A673 (cell line): ENCODE results near the gene PLSCR5.

Source experiments
- EZH2 ChIP-seq: fragments of 200-600 bp; sonication (generic); IDR thresholded peaks from 2 replicates; pipeline ENCODE4 v1.6.1; 2017; ENCODE audit warnings: borderline replicate concordance, low read depth, mild to moderate bottlenecking, mixed read lengths, antibody characterized with exemption, low read length; ENCODE audit not compliant: poor library complexity, severe bottlenecking
- TF ChIP-seq, protein P1 (sequence below): fragments of 300-800, 200-600 bp; sonication (generic); conservative IDR thresholded peaks from 2 replicates; pipeline ENCODE4 v1.5.1; 2017; ENCODE audit warnings: low read depth, mild to moderate bottlenecking, antibody characterized with exemption, low read length, moderate library complexity, mixed read lengths

DNA sequence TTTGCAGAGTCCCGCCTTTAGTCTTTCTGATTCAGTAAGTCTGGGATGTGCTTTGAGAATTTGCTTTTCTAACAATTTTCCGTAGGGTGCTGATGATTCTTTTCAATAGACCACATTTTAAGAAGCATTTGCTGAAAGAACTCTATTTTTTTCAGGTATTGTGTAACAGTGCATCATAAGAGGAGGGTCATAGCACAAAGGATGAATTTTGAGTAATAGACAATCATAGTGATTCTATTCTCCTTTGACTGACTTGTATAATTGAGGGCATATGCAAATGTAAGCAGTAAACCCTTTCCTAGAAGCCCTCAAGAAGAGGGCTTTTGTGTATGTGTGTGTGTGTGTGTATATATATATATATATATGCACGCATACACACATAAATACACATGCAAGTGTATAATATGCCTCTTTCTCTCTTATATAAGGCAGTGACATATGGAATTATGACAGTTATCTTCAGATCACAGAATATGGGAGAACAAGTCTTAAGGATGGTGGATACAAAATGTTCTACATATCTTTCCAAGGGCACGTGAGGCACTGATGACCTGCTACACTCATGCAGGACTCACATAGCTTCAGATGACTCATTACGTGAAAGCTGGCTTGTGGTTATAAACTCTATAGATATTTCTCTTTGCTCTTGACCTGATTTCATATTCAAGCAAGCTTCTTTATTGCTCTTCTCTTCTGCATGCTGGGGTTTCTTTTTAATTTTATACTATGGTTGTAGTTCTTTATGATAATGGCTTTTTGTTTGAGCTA lies 54.2 kb downstream of the PLSCR5 start:
- no peak for TF ChIP-seq EZH2
- TF ChIP-seq, protein P1, sequence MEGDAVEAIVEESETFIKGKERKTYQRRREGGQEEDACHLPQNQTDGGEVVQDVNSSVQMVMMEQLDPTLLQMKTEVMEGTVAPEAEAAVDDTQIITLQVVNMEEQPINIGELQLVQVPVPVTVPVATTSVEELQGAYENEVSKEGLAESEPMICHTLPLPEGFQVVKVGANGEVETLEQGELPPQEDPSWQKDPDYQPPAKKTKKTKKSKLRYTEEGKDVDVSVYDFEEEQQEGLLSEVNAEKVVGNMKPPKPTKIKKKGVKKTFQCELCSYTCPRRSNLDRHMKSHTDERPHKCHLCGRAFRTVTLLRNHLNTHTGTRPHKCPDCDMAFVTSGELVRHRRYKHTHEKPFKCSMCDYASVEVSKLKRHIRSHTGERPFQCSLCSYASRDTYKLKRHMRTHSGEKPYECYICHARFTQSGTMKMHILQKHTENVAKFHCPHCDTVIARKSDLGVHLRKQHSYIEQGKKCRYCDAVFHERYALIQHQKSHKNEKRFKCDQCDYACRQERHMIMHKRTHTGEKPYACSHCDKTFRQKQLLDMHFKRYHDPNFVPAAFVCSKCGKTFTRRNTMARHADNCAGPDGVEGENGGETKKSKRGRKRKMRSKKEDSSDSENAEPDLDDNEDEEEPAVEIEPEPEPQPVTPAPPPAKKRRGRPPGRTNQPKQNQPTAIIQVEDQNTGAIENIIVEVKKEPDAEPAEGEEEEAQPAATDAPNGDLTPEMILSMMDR: no peak
